Islet of Langerhans (tissue), 1 donor: ENCODE data around the gene RNF19B.
"Not testable (repeated sequence)": the region's sequence is repeated elsewhere in the genome, so short reads cannot be mapped to it uniquely, and the experiment has no call there.

Experiments
- FAIRE-seq: peaks from one replicate; lab custom pipeline; 2011; peaks lifted over from hg19 to GRCh38; lab: Jason Lieb, UNC

The RNF19B gene

DNA sequence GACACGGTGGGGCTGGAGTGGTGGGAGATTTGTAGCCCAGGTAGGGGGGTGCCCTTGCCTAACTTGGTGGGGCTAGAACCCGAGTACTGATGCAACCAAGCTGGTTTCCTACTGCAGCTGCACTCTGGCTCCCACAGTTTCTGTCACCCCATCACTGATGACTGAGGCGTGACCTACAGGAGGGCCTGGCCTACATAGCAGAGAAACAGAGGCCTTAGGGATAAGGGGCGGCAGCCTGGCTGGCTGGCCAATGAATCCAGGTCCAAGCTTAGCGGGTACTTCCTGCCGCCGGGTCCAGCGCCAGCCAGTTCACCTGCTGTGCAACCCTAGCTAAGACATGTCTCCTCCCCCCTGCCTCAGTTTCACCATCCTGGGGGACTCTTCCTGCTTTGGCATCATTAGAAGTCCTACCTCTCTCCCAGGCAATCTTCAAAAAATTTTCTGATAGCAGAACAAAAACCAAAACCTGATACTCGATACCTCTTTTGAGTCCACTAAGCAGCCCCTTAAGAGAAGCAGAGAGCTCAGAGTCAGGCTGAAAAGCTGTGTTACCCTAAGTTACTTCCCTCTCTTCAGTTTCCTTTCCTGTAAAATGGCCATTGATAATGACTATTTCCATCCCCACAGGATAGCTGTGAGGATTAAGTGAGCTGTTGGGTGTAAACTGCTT lies 27.3 kb upstream of the RNF19B start:
- FAIRE-seq = no peak

DNA sequence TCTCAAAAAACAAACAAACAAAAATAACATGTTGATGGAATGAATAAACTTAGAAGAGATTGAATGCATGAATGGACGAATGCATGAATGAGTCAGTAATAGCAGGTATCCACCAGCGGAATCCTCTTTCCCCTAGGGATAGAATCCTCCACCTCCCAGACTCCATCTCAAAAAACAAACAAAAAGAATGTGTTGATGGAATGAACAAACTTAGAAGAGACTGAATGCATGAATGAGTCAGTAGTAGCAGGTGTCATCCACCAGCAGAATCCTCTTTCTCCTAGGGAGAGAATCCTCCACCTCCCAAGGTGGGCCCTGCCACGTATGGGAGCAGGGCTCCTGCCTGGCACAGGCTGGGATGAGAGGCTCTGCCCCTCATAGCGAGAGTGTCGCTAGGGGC lies 26.8 kb upstream of the RNF19B start:
- no peak for FAIRE-seq

DNA sequence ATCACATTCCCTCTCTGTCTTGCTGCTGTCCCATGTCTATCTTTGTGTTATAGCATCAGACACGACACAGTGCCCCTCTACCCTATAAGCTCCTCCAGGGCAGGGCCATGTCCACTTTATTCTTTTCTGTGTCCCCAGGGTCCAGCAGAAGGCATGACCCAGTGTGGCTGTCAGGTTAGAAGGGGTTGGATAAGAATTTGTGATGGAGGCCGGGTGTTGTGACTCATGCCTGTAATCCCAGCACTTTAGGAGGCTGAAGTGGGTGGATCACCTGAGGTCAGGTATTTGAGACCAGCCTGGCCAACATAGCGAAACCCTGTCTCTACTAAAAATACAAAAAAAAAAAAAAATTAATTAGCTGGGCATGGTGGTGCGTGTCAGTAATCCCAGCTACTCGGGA lies 26.3 kb upstream of the RNF19B start:
- no peak for FAIRE-seq

DNA sequence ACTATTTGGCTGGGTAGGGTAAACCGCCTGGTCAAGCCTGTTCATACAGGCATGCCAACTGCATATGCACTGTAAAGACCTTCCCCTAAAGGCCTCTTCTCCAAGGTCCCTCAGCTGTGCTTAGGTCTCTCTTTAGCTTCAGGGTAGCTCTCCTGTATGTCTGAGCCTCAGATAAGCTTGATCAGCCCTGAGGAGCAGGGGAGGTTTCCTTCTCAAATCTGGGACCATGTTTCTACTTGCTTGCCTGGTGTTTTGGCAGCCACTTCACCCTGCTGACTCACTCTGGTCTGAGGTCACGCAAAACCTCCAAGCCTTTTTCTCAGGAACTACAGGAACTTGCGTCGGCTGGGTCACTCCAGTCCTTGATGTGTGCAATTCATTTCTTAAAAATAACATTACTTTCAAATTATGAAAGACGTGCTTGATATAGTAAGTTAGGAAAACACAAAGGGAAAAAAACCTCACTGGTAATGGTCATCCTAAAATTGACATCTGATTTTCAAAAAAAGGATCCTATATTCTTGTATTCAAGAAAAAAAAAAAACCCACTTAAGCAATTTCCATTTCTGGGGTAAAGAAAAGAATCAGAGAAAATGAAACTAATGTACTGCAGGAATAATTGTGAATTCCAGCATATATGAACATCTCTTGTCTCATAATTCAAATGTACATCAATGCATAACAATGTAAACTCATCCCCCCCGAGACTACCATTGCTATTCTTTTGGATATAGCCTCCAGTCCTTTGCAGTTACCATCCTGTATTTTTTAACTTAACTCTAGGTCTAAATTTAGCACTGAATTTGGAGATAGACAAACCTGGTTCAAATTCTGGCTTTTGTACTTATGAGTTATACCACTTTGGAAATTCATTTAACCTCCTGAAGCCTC lies 24.8 kb upstream of the RNF19B start:
- FAIRE-seq = no peak

DNA sequence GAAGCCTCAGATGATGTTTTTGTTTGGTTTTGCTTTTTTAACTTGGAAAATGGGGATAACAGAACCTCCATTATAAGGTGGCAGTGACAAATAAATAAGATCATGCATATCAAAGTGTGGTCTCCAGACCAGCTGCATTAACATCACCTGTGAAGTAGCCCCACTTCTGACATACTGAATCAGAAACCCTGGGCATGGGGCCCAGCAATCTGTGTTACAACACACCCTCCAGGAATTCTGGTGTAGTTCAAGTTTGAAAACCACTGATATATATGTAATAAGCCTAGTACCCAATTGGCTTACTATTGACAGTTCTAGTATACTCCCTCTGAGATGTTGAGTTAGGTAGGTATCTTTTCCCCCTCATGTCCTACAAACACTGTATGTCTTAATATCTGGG lies 24.1 kb upstream of the RNF19B start:
- no peak for FAIRE-seq

DNA sequence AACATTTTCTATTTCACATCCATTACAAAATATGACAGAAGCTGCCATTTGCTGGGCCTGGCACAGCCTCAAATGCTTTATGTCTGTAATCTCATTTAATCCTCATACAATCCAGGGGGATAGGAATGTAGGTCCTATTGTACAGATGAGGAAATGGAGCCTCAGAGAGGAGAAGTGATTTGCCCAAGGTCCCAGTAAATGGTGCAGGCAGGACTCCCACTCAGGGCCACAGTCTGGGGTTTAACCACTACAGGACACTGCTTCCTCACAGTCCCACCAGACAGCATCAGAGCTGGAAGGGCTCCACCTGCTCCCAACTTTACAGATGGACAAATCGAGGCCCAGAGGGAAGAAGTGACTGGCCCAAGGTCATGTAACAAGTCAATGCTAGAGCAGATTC lies 20.6 kb upstream of the RNF19B start:
- FAIRE-seq = no peak

DNA sequence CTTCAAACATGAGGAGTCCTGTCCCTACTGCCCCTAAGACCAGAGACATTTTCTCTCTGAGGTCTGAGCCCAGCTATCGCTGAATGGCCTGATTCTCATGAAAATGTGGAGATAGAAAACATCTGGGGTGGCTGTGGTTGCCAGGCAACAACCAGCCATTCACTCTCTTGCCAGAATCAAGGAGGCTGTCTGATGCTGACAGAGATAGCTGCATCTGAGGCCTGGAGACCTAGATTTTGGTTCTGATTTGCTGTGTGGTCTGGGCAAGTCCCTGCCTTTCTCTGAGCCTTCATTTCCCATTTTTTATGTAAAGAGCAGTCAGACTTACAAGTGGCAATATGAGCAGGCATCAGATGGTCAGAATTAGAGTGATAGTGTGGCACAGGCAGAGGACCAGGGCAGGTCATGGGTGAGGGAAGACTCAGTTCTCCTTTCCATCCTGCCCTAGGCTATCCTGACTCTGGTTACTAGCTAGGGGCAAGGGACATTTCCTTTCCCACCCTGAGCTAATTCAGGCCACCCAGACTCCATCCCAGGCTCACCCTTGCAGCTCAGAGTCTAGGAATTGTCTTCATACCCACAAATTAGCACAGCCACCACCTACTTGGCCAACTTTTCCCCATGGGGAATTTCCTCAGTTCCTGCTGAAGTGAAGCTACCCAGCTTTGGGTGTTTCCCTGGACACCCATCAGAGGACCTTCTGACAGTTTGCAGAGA lies 20.0 kb upstream of the RNF19B start:
- no peak for FAIRE-seq

DNA sequence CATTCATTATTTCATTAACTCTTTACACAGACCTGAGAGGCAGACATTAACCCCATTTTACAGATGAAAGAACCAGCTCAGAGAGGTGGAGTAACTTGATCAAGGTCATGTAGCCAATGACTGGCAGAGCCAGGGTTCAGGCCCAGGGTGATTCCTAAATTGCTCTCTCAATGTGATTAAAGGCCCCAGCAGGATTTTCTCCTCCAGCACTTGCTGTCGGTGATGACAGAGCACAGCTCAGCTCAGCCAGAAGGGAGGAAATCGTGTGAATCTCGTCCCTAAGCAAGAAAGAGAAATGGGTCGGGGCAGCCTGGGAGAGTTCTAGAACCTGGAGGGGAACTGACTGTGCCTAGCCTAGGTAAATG lies 19.5 kb upstream of the RNF19B start:
- FAIRE-seq = no peak

DNA sequence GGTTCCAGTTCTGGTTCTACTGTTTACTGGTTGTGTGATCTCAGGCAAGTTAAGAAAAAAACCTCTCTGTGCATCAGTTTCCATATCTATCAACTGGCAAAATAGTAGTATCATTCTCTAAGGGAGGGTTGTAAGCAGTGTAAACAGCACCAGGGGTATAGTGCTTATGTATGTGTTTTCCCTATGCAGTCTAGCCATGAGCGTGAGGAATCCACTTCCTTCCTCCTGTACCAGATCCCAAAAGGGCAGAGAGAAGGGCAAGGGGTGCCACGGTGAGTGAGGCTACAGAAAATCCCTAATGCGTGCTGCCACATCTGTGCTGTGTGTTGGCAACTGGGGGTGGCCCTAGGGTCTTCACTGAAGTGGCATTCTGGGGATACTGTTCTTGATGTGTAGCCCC lies 18.4 kb upstream of the RNF19B start:
- no peak for FAIRE-seq

DNA sequence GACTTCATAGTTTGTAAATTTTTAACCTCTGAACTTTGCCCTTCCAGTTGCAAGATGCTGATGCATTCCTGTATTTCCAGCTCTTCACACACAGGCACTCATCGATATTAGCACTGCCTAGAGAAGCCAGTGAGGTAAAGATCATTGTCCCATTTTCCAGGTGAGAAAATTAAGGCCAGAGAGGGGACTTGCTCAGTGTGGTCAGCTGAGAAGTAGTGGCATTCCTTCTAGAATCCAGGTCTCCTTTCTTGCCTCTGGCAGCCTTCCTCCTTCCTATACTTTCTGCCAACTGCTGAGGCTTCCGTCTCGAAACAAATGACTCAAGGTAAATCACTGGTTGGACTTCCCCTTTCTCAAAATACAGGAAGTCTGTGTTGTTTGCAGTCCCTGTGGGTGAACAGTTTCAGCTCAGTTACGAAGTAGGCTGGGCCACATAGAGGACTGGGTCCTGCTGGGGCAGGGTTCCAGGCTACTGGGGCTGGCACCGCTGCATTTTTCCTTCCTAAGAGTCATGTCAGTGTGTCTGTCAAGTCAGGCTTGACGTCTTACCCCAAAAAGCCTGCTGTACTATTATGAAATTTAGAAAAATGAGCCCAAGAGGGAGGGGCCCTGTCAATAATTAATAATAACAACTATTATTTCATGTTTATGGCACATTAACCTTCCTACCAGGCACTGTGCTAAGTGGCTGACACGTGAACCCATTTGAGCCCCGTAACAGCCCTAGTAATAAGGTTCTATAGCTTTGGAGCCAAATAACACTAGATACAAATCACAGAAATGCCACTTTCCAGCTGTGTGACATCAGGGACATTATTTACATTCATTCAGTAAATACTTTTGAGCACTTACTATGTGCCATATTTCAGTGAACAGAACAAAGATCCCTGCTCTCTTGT lies 16.6 kb upstream of the RNF19B start:
- peak; percentile 56 for FAIRE-seq

DNA sequence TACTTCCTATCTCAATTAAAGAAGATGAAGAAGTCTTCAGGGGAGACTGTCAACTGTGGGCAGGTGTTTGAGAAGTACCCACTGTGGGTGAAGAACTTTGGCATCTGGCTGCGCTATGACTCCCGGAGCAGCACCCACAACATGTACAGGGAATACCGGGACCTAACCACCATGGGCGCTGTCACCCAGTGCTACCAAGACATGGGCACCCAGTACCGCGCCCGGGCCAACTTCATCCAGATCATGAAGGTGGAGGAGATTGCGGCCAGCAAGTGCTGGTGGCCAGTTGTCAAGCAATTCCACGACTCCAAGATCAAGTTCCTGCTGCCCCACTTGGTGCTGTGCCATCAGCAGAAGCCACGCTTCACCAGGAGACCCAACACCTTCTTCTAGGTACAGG lies 15.5 kb upstream of the RNF19B start:
- no peak for FAIRE-seq

DNA sequence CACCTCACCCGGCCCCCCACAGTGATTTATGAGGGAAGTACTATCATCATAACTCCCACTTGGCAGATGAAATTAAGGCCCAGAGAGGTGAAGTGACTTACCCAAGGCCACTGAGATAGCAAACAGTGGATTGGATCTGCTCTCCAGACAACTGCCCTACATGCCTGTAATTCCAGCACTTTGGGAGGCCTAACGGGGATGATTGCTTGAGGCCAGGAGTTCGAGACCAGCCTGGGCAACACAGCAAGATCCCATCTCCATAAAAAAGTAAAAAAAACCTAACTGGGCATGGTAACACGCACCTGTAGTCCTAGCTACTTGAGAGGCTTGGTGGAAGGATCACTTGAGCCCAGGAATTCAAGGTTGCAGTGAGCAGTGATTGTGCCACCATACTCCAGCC lies 14.2 kb upstream of the RNF19B start:
- no peak for FAIRE-seq

DNA sequence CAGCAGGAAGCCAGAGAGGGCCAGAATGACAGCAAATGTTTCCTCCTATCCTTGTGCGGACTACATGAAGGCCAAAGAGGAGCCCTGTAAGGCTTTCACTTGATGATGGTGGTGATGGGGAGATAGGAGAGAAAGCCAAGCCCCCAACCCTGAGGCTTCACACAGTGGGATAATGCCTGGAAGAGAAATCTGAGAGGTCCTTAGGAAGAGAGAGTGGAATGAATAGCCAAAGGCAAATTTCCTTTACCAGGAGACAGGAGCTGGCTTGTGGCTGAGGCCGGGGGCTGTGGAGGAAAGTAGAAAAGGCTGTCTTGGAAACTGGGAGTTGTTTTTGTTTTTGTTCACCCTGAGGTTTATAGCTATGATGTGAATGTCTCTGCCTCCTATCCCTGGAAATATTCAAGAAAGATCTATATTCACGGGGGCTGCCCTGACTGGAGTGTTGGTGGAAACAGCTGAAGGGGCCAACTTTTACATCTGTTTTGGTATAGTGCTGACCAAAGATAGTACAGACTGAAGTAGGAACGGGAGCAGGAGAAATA lies 13.0 kb upstream of the RNF19B start:
- no peak for FAIRE-seq

DNA sequence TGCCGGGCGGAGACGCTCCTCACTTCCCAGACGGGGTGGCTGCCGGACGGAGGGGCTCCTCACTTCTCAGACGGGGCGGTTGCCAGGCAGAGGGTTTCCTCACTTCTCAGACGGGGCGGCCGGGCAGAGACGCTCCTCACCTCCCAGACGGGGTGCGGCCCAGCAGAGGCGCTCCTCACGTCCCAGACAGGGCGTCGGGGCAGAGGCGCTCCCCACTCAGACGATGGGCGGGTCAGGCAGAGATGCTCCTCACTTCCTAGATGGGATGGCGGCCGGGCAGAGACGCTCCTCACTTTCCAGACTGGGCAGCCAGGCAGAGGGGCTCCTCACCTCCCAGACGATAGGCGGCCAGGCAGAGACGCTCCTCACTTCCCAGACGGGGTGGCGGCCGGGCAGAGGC lies 10.4 kb upstream of the RNF19B start:
- not testable (repeated sequence) for FAIRE-seq

DNA sequence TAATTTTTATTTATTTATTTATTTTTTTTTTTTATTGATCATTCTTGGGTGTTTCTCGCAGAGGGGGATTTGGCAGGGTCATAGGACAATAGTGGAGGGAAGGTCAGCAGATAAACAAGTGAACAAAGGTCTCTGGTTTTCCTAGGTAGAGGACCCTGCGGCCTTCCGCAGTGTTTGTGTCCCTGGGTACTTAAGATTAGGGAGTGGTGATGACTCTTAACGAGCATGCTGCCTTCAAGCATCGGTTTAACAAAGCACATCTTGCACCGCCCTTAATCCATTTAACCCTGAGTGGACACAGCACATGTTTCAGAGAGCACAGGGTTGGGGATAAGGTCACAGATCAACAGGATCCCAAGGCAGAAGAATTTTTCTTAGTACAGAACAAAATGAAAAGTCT lies 8.8 kb upstream of the RNF19B start:
- FAIRE-seq = not testable (repeated sequence)

DNA sequence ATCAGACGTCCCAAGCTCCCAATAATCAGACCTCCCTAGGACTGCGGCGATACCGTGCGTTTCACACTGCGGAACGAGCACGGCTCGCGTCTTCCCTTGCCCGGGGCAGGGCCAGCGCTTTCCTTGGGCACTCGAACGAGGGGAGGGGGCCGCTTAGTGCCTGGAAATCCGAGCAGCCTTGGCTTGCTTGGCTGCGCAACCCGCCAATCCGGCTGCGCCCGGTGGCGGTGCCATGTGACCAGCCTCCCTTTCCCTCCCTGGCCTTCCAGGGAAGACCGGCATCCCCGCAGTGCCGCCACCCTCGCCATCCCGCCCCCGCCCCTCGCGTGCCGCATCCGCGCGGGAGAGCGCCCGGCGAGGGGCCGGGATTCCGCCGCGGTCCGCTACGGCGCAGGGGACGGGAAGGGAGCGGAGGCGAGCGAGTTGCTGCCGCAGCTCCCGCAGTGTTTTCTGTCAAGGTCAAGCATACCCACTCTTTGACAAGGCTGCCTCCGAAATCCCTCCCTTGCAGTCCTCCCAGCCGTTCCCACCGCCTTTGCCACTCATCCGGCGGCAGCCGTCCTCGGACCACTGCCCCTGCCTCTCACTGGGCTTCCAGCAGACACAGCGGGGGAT lies 8.3 kb upstream of the RNF19B start:
- FAIRE-seq = no peak

DNA sequence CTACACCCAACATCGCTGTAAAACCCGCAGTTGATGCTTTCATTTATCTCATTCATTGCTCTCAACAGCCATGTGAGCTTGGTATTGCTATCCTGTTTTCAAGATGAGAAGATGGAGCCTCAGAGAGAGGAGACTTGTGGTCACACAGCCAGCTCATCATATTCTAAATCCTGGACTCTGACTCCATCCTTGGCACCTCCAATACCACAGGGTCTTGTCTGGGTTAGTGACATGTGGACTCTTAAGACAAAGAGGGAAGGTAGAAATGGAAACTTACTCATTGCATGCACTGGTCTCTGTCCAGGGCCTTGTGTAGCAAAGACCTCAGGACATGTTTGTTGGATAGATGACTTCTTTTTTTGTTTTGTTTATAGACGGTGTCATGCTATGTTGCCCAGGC lies 7.0 kb upstream of the RNF19B start:
- FAIRE-seq = no peak

DNA sequence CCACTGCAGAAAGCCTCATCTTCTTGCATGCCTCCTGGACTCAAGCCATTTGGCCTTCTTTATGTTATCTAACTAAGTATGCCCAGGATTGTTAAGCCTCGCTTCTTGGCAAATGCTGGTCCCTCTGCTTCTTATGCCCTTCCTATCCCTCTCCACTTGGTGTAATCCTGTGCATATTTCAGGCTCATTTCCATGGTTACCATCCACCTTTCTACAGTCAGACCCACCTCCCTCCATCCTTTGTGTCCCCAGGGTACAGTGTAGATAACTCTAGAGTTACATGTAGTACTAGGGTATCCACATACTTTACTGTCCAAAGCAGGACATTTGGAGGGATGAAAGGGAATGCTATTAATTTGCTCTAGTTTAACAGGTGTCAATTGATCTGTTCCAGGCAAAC lies 6.5 kb upstream of the RNF19B start:
- no peak for FAIRE-seq

DNA sequence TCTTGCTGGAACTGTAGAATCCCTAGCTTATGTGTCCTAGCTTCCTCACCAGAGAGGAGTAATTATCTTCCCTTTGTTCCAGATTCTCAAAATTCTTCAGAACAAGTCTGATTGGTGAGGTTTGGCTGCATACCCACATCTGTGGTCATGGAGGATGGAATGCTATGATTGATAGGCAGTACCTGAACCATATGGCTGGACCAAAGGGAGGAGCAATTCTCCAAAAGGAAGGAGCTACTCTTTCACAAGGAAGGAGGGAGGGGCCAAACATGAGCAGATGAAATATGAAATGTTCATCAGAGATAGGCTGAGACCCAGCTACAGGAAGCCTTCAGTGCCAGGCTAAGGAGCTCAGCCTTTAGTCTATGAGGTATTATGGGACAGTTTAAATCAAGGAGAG lies 5.0 kb upstream of the RNF19B start:
- FAIRE-seq = no peak

DNA sequence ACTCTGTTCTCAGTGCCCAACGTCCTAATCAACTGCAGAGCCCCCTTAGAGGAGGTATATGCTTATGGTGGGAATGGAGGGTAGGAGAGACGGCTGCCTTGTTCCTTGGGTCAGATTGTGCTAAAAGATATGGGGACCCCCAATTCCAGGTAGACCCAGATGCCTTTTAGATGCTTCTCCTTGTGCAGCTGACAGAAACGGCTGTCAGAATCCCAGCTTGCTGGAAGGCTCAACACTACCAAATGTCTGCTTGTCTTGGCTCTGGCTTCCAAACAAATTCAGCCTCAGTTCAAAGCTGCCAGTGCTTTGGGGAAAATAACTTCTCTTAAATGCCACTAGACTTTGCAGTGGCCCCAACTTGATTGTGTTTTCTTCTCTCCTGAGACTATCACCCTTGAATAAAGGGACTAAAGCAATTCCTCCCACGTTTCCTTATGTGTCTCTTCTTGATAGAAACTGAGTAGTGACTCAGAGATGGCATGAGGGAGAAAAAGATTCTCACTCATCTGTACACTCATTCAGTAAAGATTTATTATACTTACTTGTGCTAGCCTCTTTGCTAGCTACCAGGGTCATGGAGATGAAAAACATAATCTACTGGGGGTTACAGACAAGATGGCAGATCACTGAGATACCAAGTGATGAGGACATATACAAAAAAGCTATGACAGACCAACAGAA lies 3.4 kb upstream of the RNF19B start:
- no peak for FAIRE-seq

DNA sequence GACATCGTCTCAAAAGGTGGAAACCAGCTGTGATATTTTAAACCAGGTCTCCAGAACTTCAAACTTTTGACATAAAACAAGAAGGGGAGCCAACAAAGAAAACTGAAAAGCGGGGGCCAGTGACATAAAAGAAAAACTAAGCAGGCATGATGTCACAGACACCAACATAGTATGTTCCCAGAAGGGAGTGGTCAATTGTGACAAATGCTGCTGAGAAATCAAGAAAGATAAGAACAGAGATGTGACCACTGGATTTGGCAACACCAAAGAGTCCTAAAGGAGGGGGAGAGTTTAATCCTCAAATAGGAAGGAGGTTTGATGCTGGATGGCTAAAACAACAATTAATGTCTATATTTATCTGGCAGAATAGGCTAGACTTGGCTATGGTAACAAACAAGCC lies 2.3 kb upstream of the RNF19B start:
- no peak for FAIRE-seq
